ENCODE data around the gene SMARCD1.

Gene SMARCD1

GRCh38 chr12:50056639-50056976 is 28.5 kb upstream of the SMARCD1 start:
- no peak overlapping the region for H2AFZ ChIP-seq (ENCODE audit: low read length)
- H3K36me3 ChIP-seq (replicated peaks; ENCODE audit: insufficient read depth, low read length) = no peaks in the 10 kb centered on the region
- no peaks in the 10 kb centered on the region for H3K9me3 ChIP-seq (replicated peaks; ENCODE audit: insufficient read depth, low read length)
- no peak for DNase-seq
- H3K4me2 ChIP-seq (ENCODE audit: low read depth, low read length) = peak overlapping the region; percentile 82
- H3K27ac ChIP-seq (ENCODE audit: low read length) = no peak overlapping the region
- H3K9me2 ChIP-seq (replicated peaks; ENCODE audit: insufficient read depth, low read length) = no peaks in the 10 kb centered on the region
- H3K4me3 ChIP-seq (ENCODE audit: low read length) = peak overlapping the region; percentile 71
- no peaks in the 10 kb centered on the region for H3K79me2 ChIP-seq (ENCODE audit: low read length)
- H4K20me1 ChIP-seq (ENCODE audit: insufficient read depth, low read length) = 0 out of 2 replicates have a peak, but pooled peaks cover 3% of the 10 kb centered on the region
- peaks cover 4% of the 10 kb centered on the region; the same call in 1 of the 2 replicates for H3K4me1 ChIP-seq (ENCODE audit: low read length)
- H3K27me3 ChIP-seq (replicated peaks; ENCODE audit: insufficient read depth, low read length) = peaks cover 35% of the 10 kb centered on the region
- H3K9ac ChIP-seq (ENCODE audit: low read length) = peak overlapping the region; percentile 16; the same call in 1 of the 2 replicates
- no peaks in the 10 kb centered on the region for H3F3A ChIP-seq (ENCODE audit: insufficient read depth, low read length)
- TF ChIP-seq EZH2 (optimal IDR thresholded peaks at IDR 0.05; ENCODE audit: low read depth, low read length) = no peak
- no peak for TF ChIP-seq CTCF (IDR thresholded peaks at IDR 0.05; ENCODE audit: low read length)
- TF ChIP-seq EZH2phosphoT487 (IDR thresholded peaks at IDR 0.05; ENCODE audit: low read length) = no peak

DNA sequence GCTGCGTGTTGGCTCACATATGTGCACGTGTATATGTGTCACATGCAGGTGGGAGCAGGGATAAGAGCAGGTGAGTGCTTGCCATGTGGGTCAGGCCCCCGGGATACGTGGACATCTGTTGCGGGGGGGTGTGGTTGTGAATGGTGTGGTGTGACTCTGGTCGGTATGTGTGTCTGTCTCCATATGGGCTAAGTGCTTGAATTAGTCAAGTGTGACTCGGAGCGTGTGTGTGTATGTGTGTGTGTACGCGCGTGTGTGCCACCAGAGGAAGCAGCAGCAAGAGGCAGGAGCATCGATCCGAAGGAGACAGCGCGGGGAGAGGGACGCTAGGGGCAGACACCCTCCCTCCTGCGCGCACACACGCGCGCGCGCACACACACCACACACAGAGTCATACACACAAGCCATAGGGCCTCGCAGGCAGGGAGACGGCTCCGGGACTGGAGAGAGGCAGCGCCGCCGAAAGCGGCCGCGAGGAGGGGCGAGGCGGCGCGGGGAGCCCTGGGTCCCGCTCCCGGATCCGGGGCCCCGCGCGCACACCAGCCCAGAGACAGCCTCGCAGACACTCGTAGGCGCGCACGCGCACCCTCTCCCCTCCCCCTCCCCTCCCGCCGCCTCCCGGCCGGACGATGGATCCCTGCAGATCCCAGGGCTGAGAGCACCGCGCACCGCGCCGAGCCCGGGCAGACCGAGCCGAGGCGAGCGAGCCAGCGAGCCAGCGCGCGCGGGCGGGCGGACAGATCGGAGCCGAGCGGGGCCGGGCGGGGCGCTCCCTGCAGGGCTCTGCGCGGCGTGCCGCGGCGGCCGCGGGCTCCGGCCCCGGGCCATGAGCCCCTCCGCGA is 27.9 kb upstream of the SMARCD1 start, which contains the start of gene ASIC1:
TSS of gene ASIC1 (plus strand) at position 597 of the 842 bp plus-strand sequence. CDS start 1,171 bp downstream, outside the sequence.
- no peak within 1 kb of the TSS for H3K27ac ChIP-seq (ENCODE audit: low read length)
- no peaks in the 10 kb centered on the region for H3K79me2 ChIP-seq (ENCODE audit: low read length)
- no peaks in the 10 kb centered on the region for H3K9me2 ChIP-seq (replicated peaks; ENCODE audit: insufficient read depth, low read length)
- H4K20me1 ChIP-seq (ENCODE audit: insufficient read depth, low read length) = 0 out of 2 replicates have a peak, but pooled peaks cover 3% of the 10 kb centered on the region
- no peaks in the 10 kb centered on the region for H3F3A ChIP-seq (ENCODE audit: insufficient read depth, low read length)
- H3K4me3 ChIP-seq (ENCODE audit: low read length) = peak within 1 kb of the TSS; percentile 71
- no peaks in the 10 kb centered on the region for H3K36me3 ChIP-seq (replicated peaks; ENCODE audit: insufficient read depth, low read length)
- TF ChIP-seq EZH2 (optimal IDR thresholded peaks at IDR 0.05; ENCODE audit: low read depth, low read length) (no peak), EZH2phosphoT487 (IDR thresholded peaks at IDR 0.05; ENCODE audit: low read length) (no peak), CTCF (IDR thresholded peaks at IDR 0.05; ENCODE audit: low read length) (no peak)
- peak within 1 kb of the TSS; percentile 82 for H3K4me2 ChIP-seq (ENCODE audit: low read depth, low read length)
- H3K9me3 ChIP-seq (replicated peaks; ENCODE audit: insufficient read depth, low read length) = no peaks in the 10 kb centered on the region
- H3K9ac ChIP-seq (ENCODE audit: low read length) = peak within 1 kb of the TSS; percentile 16; the same call in 1 of the 2 replicates
- H3K27me3 ChIP-seq (replicated peaks; ENCODE audit: insufficient read depth, low read length) = peaks cover 29% of the 10 kb centered on the region
- peaks cover 4% of the 10 kb centered on the region; the same call in 1 of the 2 replicates for H3K4me1 ChIP-seq (ENCODE audit: low read length)
- DNase-seq = peak; percentile 37
- peak within 1 kb of the TSS; percentile 65; the same call in 1 of the 2 replicates for H2AFZ ChIP-seq (ENCODE audit: low read length)

- Histone ChIP-seq H3K4me3 (ENCODE audit: low read length) (no peak overlapping the region; the same call in 1 of the 2 replicates), H3K27me3 (replicated peaks; ENCODE audit: insufficient read depth, low read length) (peaks cover 22% of the 10 kb centered on the region), H3K4me2 (ENCODE audit: low read depth, low read length) (peak overlapping the region; percentile 45), H3K79me2 (ENCODE audit: low read length) (no peaks in the 10 kb centered on the region), H3K9me3 (replicated peaks; ENCODE audit: insufficient read depth, low read length) (no peaks in the 10 kb centered on the region), H3K4me1 (ENCODE audit: low read length) (peaks cover 4% of the 10 kb centered on the region; the same call in 1 of the 2 replicates), H3K27ac (ENCODE audit: low read length) (no peak overlapping the region), H3F3A (ENCODE audit: insufficient read depth, low read length) (no peaks in the 10 kb centered on the region), H3K9me2 (replicated peaks; ENCODE audit: insufficient read depth, low read length) (no peaks in the 10 kb centered on the region), H3K36me3 (replicated peaks; ENCODE audit: insufficient read depth, low read length) (no peaks in the 10 kb centered on the region), H3K9ac (ENCODE audit: low read length) (no peak overlapping the region), H4K20me1 (ENCODE audit: insufficient read depth, low read length) (0 out of 2 replicates have a peak, but pooled peaks cover 3% of the 10 kb centered on the region), H2AFZ (ENCODE audit: low read length) (no peak overlapping the region)
- no peak for TF ChIP-seq EZH2 (optimal IDR thresholded peaks at IDR 0.05; ENCODE audit: low read depth, low read length)
- TF ChIP-seq EZH2phosphoT487 (IDR thresholded peaks at IDR 0.05; ENCODE audit: low read length) = no peak
- no peak for TF ChIP-seq CTCF (IDR thresholded peaks at IDR 0.05; ENCODE audit: low read length)
- DNase-seq = no peak
Measured at GRCh38 chr12:50057896-50058670, 27.1 kb upstream of the SMARCD1 start.

All from MM.1S (cell line).